ENCODE data around the gene MIEN1. TPM values are rescaled to one million over a fixed set of nuclear protein-coding genes. Genes with fewer than 3 reads are reported as not detected.

The MIEN1 gene
- polyA plus RNA-seq, 2 of the 4 experiments (the other 2 are of a cell fraction) = 63.9 to 85.5 TPM

GRCh38 chr17:39776252-39776651 is 45.9 kb upstream of the MIEN1 start:
- POLR2A ChIA-PET = no interaction called here
- no peak for TF ChIP-seq EP300 (IDR thresholded peaks at IDR 0.05)
- CTCF ChIA-PET = interaction anchor here (0.9 to 2.0 kb wide), 4 partner anchors 23 to 154 kb away, joined by 3 to 7 read pairs (median 5); no protein-coding TSS in a partner anchor
- H3K4me1 ChIP-seq = no peaks in the 10 kb centered on the region
- no peak for ATAC-seq
- FAIRE-seq = no peak
- no peak overlapping the region for H3K4me3 ChIP-seq
- H3K4me2 ChIP-seq = no peak overlapping the region
- H3K9me3 ChIP-seq = no peaks in the 10 kb centered on the region
- no peak overlapping the region for H3K27ac ChIP-seq
- DNase-seq (ENCODE audit: low read depth in 1 of 2, low spot score in 1 of 2) = no peak

GRCh38 chr17:39775031-39775430 is 44.7 kb upstream of the MIEN1 start:
- ATAC-seq = no peak
- POLR2A ChIA-PET = no interaction called here
- CTCF ChIA-PET = interaction anchor here (0.7 to 2.0 kb wide), 2 partner anchors 113 to 153 kb away, joined by 3 to 7 read pairs; no protein-coding TSS in a partner anchor
- H3K27ac ChIP-seq = no peak overlapping the region
- no peaks in the 10 kb centered on the region for H3K4me1 ChIP-seq
- FAIRE-seq = no peak
- no peak for DNase-seq (ENCODE audit: low read depth in 1 of 2, low spot score in 1 of 2)
- no peaks in the 10 kb centered on the region for H3K9me3 ChIP-seq
- no peak overlapping the region for H3K4me3 ChIP-seq
- TF ChIP-seq RNF2 (IDR thresholded peaks at IDR 0.05; ENCODE audit: borderline replicate concordance, low read depth) (0 out of 2 replicates have a peak, but pooled peaks have one; percentile 31), CTCF (IDR thresholded peaks at IDR 0.05) (no peak), JUN (IDR thresholded peaks at IDR 0.05) (no peak), RCOR1 (IDR thresholded peaks at IDR 0.05; ENCODE audit: low read depth, low read length) (no peak), MAZ (IDR thresholded peaks at IDR 0.05; ENCODE audit: borderline replicate concordance, low read depth, low read length) (no peak), MAFK (IDR thresholded peaks at IDR 0.05; ENCODE audit: partially characterized antibody) (no peak)
- H3K4me2 ChIP-seq = no peak overlapping the region
- WGBS (ENCODE audit: missing lambda C conversion rate) = 21% methylated on average over 2 of the region's 2 CpGs

- no peak for FAIRE-seq
- CTCF ChIA-PET = no interaction called here
- WGBS (ENCODE audit: missing lambda C conversion rate) = 63% methylated on average over 4 of the region's 4 CpGs
Observed at GRCh38 chr17:39774047-39774446, 43.7 kb upstream of the MIEN1 start.

GRCh38 chr17:39772987-39773934 is 42.9 kb upstream of the MIEN1 start:
- peak; percentile 18 for FAIRE-seq
- ChIA-PET CTCF (interaction anchor here (0.6 to 1.4 kb wide), 2 partner anchors 12 to 32 kb away, joined by 3 to 4 read pairs; no protein-coding TSS in a partner anchor), POLR2A (no interaction called here)
- no peak for ATAC-seq
- no peak overlapping the region for H3K27ac ChIP-seq
- DNase-seq (ENCODE audit: low read depth in 1 of 2, low spot score in 1 of 2) = no peak
- no peak overlapping the region for H3K4me2 ChIP-seq
- 71% methylated on average over 7 of the region's 7 CpGs for WGBS (ENCODE audit: missing lambda C conversion rate)
- H3K4me1 ChIP-seq = no peaks in the 10 kb centered on the region
- no peaks in the 10 kb centered on the region for H3K9me3 ChIP-seq
- no peak for TF ChIP-seq ZNF302 (CRISPR knock-in tag; IDR thresholded peaks at IDR 0.05)
- no peak for TF ChIP-seq ZFP36 (IDR thresholded peaks at IDR 0.05; ENCODE audit: borderline replicate concordance, partially characterized antibody)
- TF ChIP-seq REST (IDR thresholded peaks at IDR 0.05) = no peak
- no peak for TF ChIP-seq TFCP2L1 (CRISPR knock-in tag; IDR thresholded peaks at IDR 0.05)
- no peak overlapping the region for H3K4me3 ChIP-seq

More at GRCh38 chr17:39774047-39774446, 43.7 kb upstream of the MIEN1 start:
- Histone ChIP-seq H3K4me2 (no peak overlapping the region), H3K27ac (no peak overlapping the region), H3K9me3 (no peaks in the 10 kb centered on the region), H3K4me1 (no peaks in the 10 kb centered on the region), H3K4me3 (no peak overlapping the region)
- DNase-seq (ENCODE audit: low read depth in 1 of 2, low spot score in 1 of 2) (no peak), ATAC-seq (no peak)
- TF ChIP-seq NPAS2 (CRISPR knock-in tag; IDR thresholded peaks at IDR 0.05; ENCODE audit: borderline replicate concordance) (no peak), MAZ (IDR thresholded peaks at IDR 0.05; ENCODE audit: borderline replicate concordance, low read depth, low read length) (no peak), TP53 (CRISPR knock-in tag; IDR thresholded peaks at IDR 0.05) (no peak), NFE2L2 (conservative IDR thresholded peaks at IDR 0.05; ENCODE audit: low read length) (no peak), HES2 (IDR thresholded peaks at IDR 0.05) (no peak)
- POLR2A ChIA-PET = no interaction called here

Measured in A549 (cell line).